HG03442 (cell line): ENCODE measurements around the gene FAM131C.
"Not testable (repeated sequence)": the region's sequence is repeated elsewhere in the genome, so short reads cannot be mapped to it uniquely, and the experiment has no call there.

Experiments
- ATAC-seq: cut with Tn5 transposase; IDR thresholded peaks from one replicate; pipeline ENCODE4 v1.9.1; 2021; ENCODE audit warnings: mild to moderate bottlenecking, moderate library complexity; ENCODE audit not compliant: unreplicated experiment

FAM131C gene

DNA sequence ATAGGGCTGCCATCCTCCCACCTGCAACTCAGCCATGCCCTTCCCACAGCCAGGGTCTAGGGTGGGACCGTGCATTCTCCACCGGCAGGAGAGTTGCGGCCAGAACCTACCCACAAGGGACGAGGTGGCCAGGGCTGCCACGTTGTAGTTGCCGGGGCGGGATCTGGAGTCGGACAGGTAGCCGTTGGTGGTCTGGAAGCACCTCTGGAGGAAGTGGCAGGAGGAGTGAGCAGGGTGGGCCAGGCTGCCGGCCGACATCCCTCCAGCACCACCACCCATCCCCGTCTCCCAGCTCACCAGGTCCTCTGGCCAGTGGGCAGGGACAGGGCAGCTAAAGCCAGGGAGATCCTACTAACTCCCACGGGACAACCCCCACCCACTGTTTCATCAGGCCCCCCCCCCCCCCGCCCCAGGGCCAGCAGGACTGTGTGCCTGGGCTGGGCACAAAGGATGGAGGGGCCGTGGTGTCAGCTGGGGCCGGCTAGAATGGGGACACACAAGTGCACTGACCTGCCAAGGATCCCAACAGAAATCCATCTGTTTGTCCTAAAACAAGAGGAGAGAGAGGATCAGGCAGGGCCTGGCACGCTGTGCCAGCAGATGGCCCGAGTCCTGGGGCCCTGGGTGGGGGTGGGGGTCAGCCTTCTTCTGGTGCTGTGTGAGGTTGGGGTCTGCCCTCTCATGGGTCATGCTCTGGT, 11.3 kb downstream of the FAM131C start:
- not testable (repeated sequence) for ATAC-seq

DNA sequence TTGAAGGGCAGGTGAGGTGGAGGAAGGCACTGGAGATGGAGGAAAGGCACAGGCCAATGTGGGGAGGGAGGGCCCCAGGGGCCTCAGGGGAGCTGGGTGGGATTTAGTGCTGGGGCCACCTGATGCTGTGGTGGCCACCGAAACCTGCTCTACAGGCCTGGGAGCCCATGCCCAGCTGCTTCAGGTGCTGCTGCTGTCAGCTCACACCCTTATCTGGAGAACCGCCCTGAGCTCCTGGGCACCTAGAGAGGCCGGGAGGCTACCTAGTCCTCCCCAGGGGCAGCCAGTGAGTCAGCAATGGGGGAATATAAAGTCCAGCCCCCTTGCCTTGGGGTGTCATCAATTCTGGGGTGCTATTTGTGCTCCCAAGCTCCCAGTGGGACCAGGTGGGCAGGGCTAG, 12.2 kb downstream of the FAM131C start:
- ATAC-seq, result no peak

DNA sequence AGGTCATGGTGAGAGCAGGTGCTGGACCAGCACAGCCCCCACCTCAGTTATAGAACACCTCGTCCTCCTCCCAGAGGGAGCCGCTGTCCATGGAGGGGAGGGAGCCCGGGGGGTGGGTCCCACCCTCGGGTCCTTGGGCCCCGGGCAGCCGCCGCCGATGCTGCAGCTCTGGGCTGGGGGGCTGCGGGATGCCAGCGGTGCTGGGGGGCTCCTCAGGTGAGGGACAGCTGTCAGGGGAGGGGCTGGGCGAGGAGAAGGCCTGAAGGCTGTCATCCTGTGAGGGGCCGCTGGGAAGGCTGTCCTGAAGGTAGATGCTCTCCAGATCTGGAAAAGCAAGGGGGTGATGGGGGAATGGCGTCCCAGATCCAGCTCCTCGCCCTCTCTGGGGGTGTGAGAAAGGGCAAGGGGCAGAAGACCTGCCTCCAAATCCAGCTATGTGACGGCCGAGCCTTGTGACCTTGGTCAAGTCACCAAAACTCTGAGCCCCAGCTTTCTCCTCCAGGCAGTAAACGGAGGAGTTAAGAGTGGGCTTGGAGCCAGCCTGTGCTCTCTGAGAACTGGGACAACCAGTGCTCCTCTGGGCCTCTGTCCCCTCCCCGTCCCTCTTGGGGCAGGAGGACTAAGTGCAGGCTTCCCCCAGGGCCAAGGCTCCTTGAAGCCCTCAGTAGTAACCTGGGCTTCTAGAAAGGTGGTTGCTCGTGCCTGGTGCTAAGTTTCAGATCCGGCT, 14.9 kb downstream of the FAM131C start:
- ATAC-seq, result not testable (repeated sequence)

DNA sequence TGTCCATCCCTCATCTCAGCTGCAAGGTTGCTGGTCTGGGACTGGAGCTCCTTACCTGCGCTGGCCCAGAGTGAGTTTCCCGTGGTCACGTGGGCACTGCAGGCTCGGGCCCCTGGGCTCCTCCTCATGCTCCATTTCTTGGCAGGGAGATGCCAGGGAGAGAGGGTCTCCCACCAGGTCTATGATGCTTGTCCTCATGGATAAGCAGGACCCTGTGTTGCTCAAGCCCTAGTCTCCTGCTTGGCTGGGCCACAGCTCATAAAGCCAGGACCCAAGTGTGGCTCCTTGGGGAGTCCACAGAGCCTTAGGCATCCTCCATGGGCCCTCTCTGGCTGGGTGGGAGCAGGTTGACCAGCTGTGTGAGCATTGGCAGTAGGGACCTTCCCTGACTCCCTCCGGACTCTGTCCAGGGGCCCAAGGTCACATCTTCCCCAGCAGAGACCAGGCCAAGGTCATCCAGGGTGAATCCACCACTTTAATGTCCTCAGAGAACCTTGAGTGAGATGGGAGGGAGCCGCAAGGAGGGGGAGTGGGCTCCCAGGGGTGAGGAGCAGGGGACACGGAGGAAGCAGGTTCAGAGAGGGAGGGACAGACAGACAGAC, 16.0 kb downstream of the FAM131C start:
- ATAC-seq, result not testable (repeated sequence)

DNA sequence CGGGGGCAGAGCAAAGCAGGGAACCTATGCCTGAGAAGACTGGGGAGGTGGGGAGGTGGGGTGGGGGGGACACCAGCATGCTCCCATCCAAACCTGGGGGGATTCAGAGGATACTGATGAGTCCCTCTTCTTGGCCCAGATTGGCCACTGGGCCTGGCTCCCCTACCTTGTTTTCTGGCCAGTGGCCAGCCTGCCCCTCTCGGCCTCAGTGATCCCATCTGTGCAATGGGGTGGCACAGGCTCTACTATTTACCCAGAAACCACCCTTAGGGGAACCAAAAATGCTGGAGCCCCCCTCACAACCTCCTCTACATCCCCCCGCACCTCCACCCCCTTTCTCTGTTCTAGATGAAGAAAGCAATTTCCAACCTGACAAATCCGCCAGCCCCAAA, 16.9 kb downstream of the FAM131C start:
- ATAC-seq, result not testable (repeated sequence)

DNA sequence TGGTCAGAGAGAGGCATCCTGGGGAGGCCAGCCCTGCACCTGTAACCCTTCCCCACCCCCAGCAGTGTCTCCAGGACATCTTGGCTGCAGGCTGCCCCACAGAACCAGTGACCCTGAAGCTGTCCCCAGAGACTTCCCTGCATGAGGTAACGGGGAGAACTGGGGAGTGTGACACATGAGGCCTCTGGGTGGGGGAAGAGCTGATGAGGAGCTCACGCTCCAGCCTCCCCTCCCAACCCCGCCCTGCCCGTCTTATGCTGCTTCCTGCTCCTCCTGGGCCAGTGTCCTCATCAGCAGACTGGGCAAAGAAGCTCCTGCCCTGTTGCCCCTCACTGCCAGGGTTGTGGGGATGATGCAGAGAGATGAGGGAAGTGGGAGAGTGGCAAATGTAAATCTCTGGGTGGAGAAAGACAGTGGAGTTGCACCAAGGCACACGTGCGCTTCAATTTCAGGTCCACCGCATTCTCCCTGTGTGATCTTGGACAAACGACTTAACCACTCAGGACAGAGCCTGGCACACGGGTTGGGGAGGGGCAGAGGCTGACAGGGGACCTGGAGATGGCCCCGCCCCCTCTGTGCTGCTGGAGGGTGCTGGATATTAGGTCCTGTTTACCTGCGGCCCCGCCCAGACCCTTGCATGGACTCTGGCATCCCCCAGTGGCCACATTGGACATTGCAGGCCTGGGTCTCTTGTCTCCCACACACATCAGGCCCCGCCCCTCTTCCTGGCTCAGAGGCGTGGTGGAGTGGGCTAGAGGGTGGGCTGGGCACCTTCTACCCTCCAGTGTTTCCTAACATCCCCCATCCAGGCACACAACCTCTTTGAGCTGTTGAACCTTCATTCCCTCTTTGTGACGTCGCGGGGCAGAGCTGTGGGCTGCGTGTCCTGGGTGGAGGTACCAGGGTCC, 17.6 kb downstream of the FAM131C start:
- ATAC-seq, result peak; percentile 67

DNA sequence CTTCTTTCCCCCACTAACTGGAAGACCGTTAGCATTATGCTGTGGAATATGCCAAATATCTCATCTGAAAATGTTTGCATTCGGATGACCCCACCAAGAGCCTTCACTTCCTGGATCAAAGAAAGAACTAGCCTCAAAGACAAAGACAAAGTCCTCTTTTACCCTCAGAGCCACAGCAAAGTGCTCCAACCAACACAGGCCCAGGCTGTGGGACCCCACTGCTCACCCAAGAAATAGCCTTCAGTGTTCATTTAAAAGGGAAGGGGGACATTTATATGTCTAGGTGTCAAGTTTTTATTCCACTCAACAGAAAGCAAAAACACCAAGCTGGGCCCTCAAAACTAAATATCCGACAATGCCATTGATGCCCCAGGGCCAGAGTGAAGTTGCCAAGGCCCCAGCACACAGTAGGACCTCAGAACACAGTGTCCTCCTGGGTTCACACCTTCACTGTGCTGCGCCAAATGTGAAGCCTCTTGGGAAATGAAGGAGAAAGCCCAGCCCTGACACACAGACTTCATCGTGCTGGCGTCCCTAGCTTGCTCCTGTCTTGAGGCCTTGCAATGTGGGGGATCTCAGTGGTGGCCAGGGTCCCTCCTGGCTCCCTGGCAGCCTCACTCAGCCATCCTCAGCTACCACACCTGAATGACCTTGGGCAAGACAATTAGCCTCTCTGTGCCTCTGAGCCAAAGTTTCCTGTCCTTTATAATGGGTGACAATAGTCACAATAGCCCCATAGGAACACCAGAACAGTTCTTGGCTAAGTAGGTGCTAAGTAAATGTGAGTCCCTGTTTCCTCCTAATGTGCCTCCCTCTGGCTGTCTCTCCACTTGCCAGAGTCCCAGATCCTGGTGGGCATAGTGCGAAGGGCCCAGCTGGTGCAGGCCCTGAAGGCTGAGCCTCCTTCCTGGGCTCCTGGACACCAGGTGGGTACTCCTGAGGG, 18.6 kb downstream of the FAM131C start:
- no peak for ATAC-seq

DNA sequence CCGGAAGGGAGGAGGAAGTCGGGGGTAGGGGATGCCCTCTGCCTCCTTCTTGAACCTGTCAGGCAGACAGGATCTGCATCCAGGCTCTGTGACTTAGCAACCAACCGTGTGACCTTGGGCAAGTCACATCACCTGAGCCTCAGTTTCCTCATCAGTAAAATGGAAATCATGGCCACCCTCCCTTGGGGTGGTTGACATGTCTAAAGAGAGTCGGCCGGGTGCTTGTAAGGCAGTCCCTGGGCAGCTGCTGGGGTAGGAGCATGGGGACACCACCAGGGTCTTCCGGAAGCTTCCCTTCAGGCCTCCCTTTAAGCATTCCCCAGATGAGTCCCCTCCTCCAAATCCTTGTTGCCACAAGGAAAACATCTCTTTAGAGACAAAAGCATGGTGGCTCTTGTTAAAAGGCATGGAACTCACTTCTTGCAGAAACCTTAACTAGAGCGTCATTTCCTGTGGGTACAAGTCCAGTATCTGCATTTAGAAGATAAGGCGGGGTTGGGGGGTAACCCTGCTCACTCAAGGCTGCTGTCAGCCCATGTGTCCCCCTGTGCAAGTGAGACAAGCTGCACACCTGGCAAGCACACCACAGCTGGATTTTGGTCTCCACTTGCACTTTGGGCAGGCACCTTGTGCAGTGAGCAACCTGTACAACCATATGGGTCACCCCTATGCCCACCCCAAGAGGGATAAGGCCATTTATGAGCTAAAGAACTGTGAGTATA, 19.5 kb downstream of the FAM131C start:
- ATAC-seq, result no peak

DNA sequence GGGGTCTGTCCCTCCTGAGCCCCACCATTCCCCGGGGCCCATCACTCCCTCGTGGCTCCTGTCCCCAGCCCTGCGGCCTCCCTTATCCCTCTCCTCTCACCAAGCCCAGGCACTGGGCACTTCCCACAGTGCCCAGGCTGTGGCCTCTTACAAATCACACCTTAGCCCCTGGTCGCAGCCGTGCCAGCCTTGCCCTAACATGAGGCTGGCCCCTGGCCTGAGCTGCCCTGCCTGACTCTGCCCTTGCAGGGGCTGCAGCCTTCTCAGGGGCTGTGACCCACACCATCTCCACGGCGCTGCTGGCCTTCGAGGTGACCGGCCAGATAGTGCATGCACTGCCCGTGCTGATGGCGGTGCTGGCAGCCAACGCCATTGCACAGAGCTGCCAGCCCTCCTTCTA, 21.5 kb downstream of the FAM131C start:
- ATAC-seq, result not testable (repeated sequence)

DNA sequence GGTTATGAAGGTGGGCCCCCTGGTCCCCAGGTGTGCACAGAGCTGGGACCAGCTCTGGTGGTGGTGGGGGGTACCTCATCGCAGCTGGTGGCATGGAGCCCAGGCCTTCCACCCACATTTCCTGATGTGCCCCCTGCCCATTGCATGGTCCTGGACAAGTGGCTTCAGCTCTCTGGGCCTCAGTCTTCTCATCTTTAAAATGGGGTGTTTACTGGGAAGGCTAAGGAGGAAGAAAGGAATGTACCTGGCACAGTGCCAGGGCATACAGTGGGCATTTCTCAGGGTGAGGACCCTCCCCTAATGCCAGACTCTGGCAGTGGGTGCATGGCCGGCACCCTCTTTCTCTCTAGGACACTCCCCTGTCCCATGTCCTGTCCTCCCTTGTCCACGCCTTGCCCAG, 22.4 kb downstream of the FAM131C start:
- no peak for ATAC-seq

DNA sequence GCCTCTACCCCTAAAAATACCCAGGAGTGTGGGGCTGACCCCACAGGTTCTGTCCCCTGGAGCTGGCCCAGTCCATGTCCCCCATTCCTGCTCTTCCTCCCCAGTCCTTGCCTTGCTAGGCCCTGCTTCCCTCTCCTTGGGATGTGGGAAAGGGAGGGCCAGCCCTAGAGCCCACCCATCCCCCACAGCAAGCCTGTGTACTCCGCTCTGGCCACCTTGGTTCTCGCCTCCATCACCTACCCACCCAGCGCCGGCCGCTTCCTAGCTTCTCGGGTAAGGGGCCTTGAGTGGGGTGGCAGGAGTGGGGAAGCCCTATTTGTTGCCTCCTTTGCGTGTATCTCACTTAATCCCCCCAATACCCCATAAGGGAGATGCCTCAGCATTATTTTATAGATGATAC, 23.1 kb downstream of the FAM131C start:
- no peak for ATAC-seq

DNA sequence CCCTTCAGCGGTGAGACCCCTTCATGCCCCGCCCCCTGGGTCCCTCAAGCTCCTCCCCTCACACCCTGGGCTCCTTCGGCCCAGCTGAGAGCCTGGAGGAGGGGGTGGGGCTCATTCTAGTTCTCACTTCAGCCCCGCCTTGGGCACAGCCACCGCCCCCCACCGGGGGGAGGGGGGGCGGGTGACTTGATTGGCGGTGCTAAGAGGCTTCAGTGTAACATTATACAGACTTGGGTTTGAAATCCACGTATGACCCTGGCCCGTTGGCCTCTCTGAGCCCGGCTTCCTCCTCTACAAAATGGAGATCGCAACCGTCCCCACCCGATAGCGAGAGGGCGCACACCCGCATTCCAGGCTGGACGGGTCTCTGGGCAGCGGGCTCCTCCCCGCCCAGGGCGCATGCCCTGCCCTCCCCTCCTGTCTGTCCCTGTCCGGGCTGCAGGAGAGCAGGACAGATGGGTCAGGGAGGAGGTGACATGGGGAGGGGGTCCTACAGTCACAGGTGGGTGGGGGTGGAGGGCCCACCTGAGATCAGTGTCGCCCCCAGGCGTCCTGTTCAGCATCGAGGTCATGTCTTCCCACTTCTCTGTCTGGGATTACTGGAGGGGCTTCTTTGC, 24.8 kb downstream of the FAM131C start:
- ATAC-seq, result no peak

DNA sequence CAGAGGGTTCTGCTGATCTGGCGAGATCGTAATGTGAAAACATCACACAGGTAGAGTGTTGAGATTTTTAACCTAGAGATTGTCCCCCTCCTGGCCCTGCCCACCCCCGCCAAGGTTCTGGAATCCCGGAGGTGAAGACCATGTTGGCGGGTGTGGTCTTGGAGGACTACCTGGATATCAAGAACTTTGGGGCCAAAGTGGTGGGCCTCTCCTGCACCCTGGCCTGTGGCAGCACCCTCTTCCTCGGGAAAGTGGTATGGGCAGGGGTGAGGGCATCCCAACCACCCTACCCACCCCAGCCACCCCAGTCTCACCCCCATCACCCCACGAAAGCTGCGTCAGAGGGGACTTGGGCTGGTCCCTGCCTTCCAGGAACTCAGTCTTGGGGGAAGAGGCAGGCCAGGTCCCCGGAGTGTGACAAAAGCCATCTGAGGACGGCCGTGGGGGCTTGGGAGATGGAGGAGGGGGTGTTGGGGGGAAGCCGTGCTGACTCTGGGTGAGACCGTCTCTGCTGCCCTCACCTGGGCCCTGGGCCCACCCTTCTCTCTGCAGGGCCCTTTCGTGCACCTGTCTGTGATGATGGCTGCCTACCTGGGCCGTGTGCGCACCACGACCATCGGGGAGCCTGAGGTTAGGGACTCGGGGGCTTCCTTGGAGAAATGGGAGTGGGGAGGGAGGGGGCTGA, 25.5 kb downstream of the FAM131C start:
- ATAC-seq, result no peak

DNA sequence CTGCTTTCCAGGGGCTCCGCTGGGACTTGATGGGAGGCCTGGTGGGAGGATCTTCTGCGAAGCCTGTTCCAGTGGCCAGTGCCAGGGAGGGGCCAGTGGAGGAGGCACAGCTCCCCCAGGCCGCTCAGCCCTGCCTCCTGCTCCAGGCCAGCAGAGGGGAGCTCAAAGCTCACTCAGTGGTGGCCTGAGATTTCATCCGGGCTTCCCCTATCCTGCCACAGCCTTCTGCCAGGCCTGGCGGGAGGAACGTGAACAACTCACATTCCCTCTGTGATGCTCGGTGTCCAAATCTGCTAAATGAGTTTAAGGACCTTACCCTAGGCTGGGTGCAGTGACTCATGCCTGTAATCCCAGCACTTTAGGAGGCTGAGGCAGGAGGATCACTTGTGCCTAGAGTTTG, 26.6 kb downstream of the FAM131C start:
- ATAC-seq, result no peak

DNA sequence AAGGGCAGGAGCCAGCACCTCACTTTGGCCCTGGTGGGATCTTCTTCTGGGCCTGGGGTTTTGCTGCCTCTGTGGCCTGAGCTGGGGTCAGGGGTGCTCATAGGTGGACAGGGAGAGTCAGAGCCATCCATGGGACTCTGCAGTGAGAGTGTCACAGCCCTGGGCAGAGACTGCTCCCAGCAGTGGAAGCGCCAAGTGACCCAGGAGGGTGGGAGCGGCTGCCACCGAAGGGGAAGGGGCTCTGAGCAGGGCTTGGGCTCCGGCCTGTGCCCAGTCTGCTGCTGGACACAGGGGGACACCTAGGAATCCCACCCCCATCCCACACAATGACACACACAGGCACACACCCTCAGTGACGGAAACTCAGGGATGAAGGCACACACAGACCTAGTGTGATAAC, 29.5 kb downstream of the FAM131C start:
- no peak for ATAC-seq

DNA sequence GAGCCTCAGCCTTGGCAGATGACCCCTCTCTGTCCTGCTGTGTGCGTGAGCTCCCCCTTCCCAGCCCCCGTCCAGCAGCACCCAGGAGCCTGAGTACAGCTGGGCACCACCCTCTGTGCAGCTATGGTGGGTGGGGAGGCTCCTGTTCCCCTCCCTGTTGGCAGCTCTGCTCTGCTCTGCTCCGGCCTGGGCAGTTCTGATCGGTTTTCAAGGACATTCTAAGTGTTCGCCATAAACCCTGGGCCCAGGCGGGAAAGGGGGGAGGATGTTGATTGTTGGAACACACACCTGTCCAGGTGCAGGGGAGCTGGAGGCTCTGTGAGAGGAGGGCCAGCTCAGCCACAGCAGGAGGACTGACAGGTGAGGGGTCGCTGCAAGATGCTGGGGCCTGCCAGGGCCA, 29.9 kb downstream of the FAM131C start, which contains the start of gene CLCNKB:
Gene CLCNKB, plus strand, starts transcription at position 262 of the 400 bp plus-strand sequence. CDS start 711 bp downstream, outside the sequence.
- no peak for ATAC-seq

DNA sequence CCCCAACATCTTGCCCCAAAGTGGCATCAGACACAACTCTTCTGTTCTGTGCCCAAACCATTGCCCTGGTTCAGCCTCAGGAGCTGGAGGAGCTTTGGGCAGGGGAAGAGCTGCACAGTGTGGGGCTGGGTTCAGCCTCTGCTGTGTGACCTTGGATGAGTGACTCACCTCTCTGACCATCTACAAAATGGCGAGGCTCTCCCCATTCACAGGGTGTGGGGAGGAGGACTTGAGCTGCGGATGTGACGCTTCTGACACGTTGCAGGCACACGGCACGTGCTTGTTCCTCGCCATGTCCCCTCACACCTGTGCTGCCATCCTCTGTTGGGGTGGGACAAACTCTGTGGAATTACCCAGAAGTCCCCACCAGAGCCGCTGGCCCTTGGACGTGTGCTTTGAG, 30.8 kb downstream of the FAM131C start:
- ATAC-seq, result not testable (repeated sequence)

DNA sequence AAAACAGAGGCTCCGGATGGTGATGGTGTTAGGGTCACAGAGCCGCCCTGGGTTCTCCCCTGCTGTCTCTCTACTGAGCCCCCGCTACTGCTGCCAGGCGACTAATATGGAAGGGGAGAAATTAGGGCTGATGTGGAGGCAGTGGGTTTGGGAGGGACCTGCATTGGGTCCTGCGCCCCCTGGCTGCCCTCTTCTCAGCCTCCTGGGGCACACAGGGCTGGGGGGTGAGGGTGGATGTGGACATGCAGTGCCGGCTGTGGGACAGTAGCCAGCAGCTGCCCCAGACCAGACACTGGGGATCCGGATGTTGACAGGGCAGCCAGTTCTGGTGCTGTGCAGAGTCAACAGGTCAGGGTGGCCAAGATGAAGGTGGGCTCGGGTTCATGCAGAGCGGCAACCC, 31.4 kb downstream of the FAM131C start:
- no peak for ATAC-seq
